Loucy (cell line): ENCODE measurements around the gene CTNND2.

Source experiments
- H2AFZ ChIP-seq: fragments of 200-600 bp; sonication (generic); 2 replicates; pipeline ENCODE4 v1.6.0; 2016; ENCODE audit warnings: antibody characterized with exemption, mild to moderate bottlenecking, low read length, moderate library complexity
- H3F3A ChIP-seq: fragments of 200-600 bp; 2 replicates; pipeline ENCODE4 v1.6.0; 2016; ENCODE audit warnings: antibody characterized with exemption, low read depth, mild to moderate bottlenecking
- H3K27me3 ChIP-seq: fragments of 200-600 bp; sonication (generic); 2 replicates; pipeline ENCODE4 v1.6.1; 2014; ENCODE audit warnings: low read length, mild to moderate bottlenecking; ENCODE audit not compliant: insufficient read depth, poor library complexity, severe bottlenecking
- H3K36me3 ChIP-seq: fragments of 200-600 bp; sonication (generic); 2 replicates; pipeline ENCODE4 v1.6.1; 2016; ENCODE audit warnings: low read length; ENCODE audit not compliant: insufficient read depth
- H3K4me1 ChIP-seq: fragments of 200-600 bp; sonication (generic); 2 replicates; pipeline ENCODE4 v1.5.1; 2014; ENCODE audit warnings: low read length, mild to moderate bottlenecking; ENCODE audit not compliant: insufficient read depth, poor library complexity, severe bottlenecking
- H3K4me2 ChIP-seq: fragments of 200-600 bp; sonication (generic); 2 replicates; pipeline ENCODE4 v1.6.0; 2014; ENCODE audit warnings: antibody characterized with exemption, low read length, low read depth, mild to moderate bottlenecking; ENCODE audit not compliant: poor library complexity, severe bottlenecking
- H3K4me3 ChIP-seq: fragments of 200-600 bp; sonication (generic); 2 replicates; pipeline ENCODE4 v1.5.1; 2014; ENCODE audit warnings: low read length, mild to moderate bottlenecking, mixed read lengths; ENCODE audit not compliant: poor library complexity, severe bottlenecking
- H3K79me2 ChIP-seq: fragments of 200-600 bp; sonication (generic); 2 replicates; pipeline ENCODE4 v1.6.1; 2014; ENCODE audit warnings: low read length; ENCODE audit not compliant: insufficient read depth
- H3K9ac ChIP-seq: fragments of 200-600 bp; sonication (generic); 2 replicates; pipeline ENCODE4 v1.6.0; 2014; ENCODE audit warnings: mild to moderate bottlenecking, low read depth, low read length, moderate library complexity; ENCODE audit not compliant: poor library complexity, severe bottlenecking
- H3K9me2 ChIP-seq: fragments of 200-600 bp; sonication (generic); replicated peaks from 2 replicates; pipeline ENCODE4 v1.6.1; 2016; ENCODE audit warnings: low read depth, low read length, mixed read lengths
- H3K9me3 ChIP-seq: fragments of 200-600 bp; sonication (generic); 2 replicates; pipeline ENCODE4 v1.6.1; 2014; ENCODE audit warnings: mild to moderate bottlenecking, antibody characterized with exemption, low read length, low read depth; ENCODE audit not compliant: insufficient read depth
- H4K20me1 ChIP-seq: fragments of 200-600 bp; sonication (generic); 2 replicates; pipeline ENCODE4 v1.6.0; 2014; ENCODE audit warnings: antibody characterized with exemption, low read length, mild to moderate bottlenecking; ENCODE audit not compliant: insufficient read depth, poor library complexity, severe bottlenecking
- EZH2phosphoT487 ChIP-seq: fragments of 200-600 bp; IDR thresholded peaks from 2 replicates; pipeline ENCODE4 v1.6.1; 2018; ENCODE audit warnings: antibody characterized with exemption, mild to moderate bottlenecking, moderate library complexity, borderline replicate concordance
- TF ChIP-seq, protein P1 (sequence below): fragments of 200-600 bp; sonication (generic); conservative IDR thresholded peaks from 2 replicates; pipeline ENCODE4 v1.5.1; 2014; ENCODE audit warnings: mild to moderate bottlenecking, antibody characterized with exemption, low read length

The CTNND2 gene

DNA sequence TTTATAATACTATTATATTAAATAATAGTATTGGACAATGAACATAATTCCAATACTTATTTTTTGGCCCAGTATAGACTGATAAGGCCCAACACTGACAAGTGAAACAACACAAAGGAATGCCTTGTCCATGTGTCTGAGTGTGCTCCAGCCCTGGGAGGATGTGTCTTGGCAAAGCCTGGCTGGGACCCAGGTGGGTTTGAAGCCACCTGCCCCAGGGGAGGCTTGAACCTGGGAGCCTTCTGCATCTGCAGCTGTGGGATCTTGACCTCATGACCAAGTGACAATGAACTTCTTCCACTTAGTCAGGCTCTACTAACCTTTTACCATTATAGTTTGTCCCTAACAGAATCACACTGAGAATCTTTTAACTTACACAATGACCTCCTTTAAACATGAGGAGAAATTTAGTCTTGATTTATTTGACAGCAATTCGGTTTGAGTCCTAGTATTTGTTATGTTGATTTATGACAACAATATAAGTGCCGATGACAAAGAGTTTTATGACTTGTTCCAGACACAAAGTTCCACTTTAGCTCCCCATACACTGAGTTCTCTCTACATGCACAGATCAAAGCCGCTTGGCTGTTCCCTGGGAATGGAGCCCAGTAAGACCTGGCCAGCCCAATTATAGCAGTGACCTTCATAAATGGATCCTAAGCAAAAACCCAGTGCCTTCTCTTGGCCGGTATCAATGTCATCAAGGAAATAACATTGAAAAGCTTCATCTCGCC lies 294.5 kb downstream of the CTNND2 start:
- H3K27me3 ChIP-seq = no peaks in the 10 kb centered on the region
- H2AFZ ChIP-seq = no peak overlapping the region
- H3K4me1 ChIP-seq = no peaks in the 10 kb centered on the region
- TF ChIP-seq, protein P1, sequence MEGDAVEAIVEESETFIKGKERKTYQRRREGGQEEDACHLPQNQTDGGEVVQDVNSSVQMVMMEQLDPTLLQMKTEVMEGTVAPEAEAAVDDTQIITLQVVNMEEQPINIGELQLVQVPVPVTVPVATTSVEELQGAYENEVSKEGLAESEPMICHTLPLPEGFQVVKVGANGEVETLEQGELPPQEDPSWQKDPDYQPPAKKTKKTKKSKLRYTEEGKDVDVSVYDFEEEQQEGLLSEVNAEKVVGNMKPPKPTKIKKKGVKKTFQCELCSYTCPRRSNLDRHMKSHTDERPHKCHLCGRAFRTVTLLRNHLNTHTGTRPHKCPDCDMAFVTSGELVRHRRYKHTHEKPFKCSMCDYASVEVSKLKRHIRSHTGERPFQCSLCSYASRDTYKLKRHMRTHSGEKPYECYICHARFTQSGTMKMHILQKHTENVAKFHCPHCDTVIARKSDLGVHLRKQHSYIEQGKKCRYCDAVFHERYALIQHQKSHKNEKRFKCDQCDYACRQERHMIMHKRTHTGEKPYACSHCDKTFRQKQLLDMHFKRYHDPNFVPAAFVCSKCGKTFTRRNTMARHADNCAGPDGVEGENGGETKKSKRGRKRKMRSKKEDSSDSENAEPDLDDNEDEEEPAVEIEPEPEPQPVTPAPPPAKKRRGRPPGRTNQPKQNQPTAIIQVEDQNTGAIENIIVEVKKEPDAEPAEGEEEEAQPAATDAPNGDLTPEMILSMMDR = no peak
- TF ChIP-seq EZH2phosphoT487 = no peak
- no peak overlapping the region for H3K4me2 ChIP-seq
- no peaks in the 10 kb centered on the region for H3F3A ChIP-seq
- no peak overlapping the region for H3K9ac ChIP-seq
- H4K20me1 ChIP-seq = no peaks in the 10 kb centered on the region
- H3K79me2 ChIP-seq = no peaks in the 10 kb centered on the region
- H3K9me2 ChIP-seq = no peaks in the 10 kb centered on the region
- no peaks in the 10 kb centered on the region for H3K36me3 ChIP-seq
- H3K9me3 ChIP-seq = no peaks in the 10 kb centered on the region
- no peak overlapping the region for H3K4me3 ChIP-seq

DNA sequence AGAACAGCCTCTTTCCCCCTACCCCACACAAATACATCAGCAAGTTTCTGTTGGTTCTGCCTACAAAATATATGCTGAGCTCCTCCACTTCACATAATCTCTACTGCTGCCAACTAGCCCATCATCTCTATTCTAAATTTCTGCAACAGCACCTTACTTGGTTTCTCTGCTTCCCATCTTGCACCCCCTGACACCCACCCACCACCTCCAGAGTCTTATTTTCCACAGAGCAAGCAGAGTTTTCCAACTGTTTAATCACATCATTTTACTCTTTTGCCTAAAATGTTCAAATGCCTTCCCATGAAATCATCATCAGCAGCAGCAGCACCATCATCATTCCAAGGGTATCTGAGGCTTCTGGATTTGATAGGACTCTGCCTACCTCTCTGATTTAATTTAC lies 295.7 kb downstream of the CTNND2 start:
- Histone ChIP-seq H3K9me2 (no peaks in the 10 kb centered on the region), H3K9me3 (no peaks in the 10 kb centered on the region), H4K20me1 (no peaks in the 10 kb centered on the region), H3K79me2 (no peaks in the 10 kb centered on the region), H3K4me3 (no peak overlapping the region), H3K4me2 (no peak overlapping the region), H2AFZ (no peak overlapping the region), H3K9ac (no peak overlapping the region), H3K36me3 (no peaks in the 10 kb centered on the region), H3K4me1 (no peaks in the 10 kb centered on the region), H3K27me3 (no peaks in the 10 kb centered on the region), H3F3A (no peaks in the 10 kb centered on the region)
- TF ChIP-seq, protein P1 = no peak
- no peak for TF ChIP-seq EZH2phosphoT487

DNA sequence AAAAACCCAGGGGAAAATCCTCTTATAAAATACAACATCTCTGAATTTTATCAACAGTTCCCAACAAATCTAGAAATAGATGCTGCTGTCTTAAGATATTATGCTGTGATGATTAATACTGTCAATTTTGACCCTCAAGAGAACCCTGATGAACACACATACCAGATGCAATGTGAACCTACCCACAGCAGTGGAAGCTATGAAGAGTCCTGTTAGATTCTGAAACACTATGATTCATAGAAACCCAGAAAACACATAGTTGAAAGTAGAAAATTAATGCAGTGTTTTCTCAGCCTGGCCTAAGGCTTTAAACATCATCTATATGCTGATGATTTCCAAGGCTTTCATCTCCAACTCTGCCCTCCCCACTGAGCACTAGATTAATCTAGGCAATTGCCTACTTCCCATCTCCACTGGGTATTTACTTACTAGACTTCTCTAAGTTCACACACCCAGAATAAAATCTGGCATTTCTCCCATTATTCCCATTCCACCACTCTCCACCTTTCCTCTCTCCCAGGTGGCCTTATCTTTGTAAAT lies 296.2 kb downstream of the CTNND2 start:
- H3K27me3 ChIP-seq = no peaks in the 10 kb centered on the region
- H3K36me3 ChIP-seq = no peaks in the 10 kb centered on the region
- H2AFZ ChIP-seq = no peak overlapping the region
- no peak for TF ChIP-seq EZH2phosphoT487
- TF ChIP-seq, protein P1 = no peak
- H3K4me3 ChIP-seq = no peak overlapping the region
- H4K20me1 ChIP-seq = no peaks in the 10 kb centered on the region
- H3K9me3 ChIP-seq = no peaks in the 10 kb centered on the region
- H3K79me2 ChIP-seq = no peaks in the 10 kb centered on the region
- H3F3A ChIP-seq = no peaks in the 10 kb centered on the region
- no peaks in the 10 kb centered on the region for H3K4me1 ChIP-seq
- no peaks in the 10 kb centered on the region for H3K9me2 ChIP-seq
- no peak overlapping the region for H3K9ac ChIP-seq
- H3K4me2 ChIP-seq = no peak overlapping the region
